HCT116 (cell line): ENCODE measurements around the gene ZNF789. TPM values are rescaled to one million over a fixed set of nuclear protein-coding genes. Genes with fewer than 3 reads are reported as not detected.

ENCODE experiments used
- ATAC-seq: fragments of 200-7000 bp; cut with Tn5 transposase; 2 replicates; pipeline ENCODE4 v1.9.1; 2020; ENCODE audit warnings: mild to moderate bottlenecking, moderate library complexity
- BruUV-seq: library from RNA; stranded (reverse); fragments of 400-500 nt; replicated peaks from 2 replicates; lab custom pipeline; 2021; lab: Mats Ljungman, UMichigan
- CTCF ChIA-PET: fragments of 300-600 bp; sonication (Branson Sonifier 250); formaldehyde crosslinking; loops from one replicate; lab custom pipeline; 2021; ENCODE audit warnings: antibody characterized with exemption; lab: Charles Lee
- POLR2A ChIA-PET: fragments of 300-600, 350-600 bp; sonication (Branson Sonifier 250); formaldehyde crosslinking; loops from one replicate; lab custom pipeline; 2021; ENCODE audit warnings: antibody characterized with exemption; lab: Charles Lee
- RAD21 ChIA-PET, 2 experiments: fragments of 300-600 bp; sonication (Branson Sonifier 250); formaldehyde crosslinking; loops; one replicate each; lab custom pipeline; 2023; ENCODE audit warnings: low total read pairs in 2 of 2; ENCODE audit not compliant: uncharacterized antibody in 2 of 2, unreplicated experiment in 2 of 2, low non-redundant PET in 1 of 2; lab: Charles Lee
- DNase-seq: peaks from one replicate; pipeline ENCODE4 v3.0.0-alpha.2; 2010; ENCODE audit warnings: low read depth, low spot score
- H2AFZ ChIP-seq: fragments of 200-600 bp; shearing (Covaris generic), sonication (generic); 2 replicates; pipeline ENCODE4 v1.6.1; 2017; ENCODE audit warnings: low read depth, mixed run types, mixed read lengths, antibody characterized with exemption, low read length; ENCODE audit not compliant: poor library complexity, severe bottlenecking
- H3K27ac ChIP-seq: 2 replicates; pipeline ENCODE4 v1.5.1; 2012; ENCODE audit warnings: low read depth, low read length
- H3K27me3 ChIP-seq: fragments of 200-600 bp; sonication (generic); 2 replicates; pipeline ENCODE4 v1.6.1; 2016; ENCODE audit warnings: mixed run types, low read length, mixed read lengths; ENCODE audit not compliant: insufficient read depth
- H3K36me3 ChIP-seq, 2 experiments: fragments of 200-500 bp in 1 of 2; fragments of 200-600 bp in 1 of 2; sonication (Bioruptor generic) in 1 of 2; sonication (generic) in 1 of 2; 2 replicates each; pipeline versions ENCODE4 v1.5.1 to v1.6.1; 2014 to 2016; ENCODE audit warnings: low read length in 2 of 2, inconsistent platforms in 1 of 2, mixed read lengths in 1 of 2, mixed run types in 1 of 2; ENCODE audit not compliant: insufficient read depth in 2 of 2, control insufficient read depth in 1 of 2
- H3K4me1 ChIP-seq, 2 experiments: fragments of 200-600 bp in 1 of 2; sonication (generic) in 1 of 2; 2 replicates each; pipeline versions ENCODE4 v1.5.1 to v1.6.1; 2012 to 2017; ENCODE audit warnings: low read length in 2 of 2, inconsistent platforms in 1 of 2, mild to moderate bottlenecking in 1 of 2, mixed read lengths in 1 of 2, mixed run types in 1 of 2, moderate library complexity in 1 of 2; ENCODE audit not compliant: insufficient read depth in 2 of 2, control insufficient read depth in 1 of 2
- H3K4me2 ChIP-seq: fragments of 200-600 bp; sonication (generic); 2 replicates; pipeline ENCODE4 v1.6.1; 2017; ENCODE audit warnings: mixed run types, low read length, mixed read lengths
- H3K4me3 ChIP-seq, 2 experiments: fragments of 200-600 bp in 1 of 2; sonication (generic) in 1 of 2; replicated peaks in 1 of 2; 2 replicates each; pipeline ENCODE4 v1.5.1; 2011 to 2016; ENCODE audit warnings: low read length in 2 of 2, control low read depth in 1 of 2, low read depth in 1 of 2, mild to moderate bottlenecking in 1 of 2, mixed read lengths in 1 of 2, mixed run types in 1 of 2
- H3K79me2 ChIP-seq: fragments of 200-600 bp; sonication (generic); 2 replicates; pipeline ENCODE4 v1.6.1; 2017; ENCODE audit warnings: mild to moderate bottlenecking, mixed run types, low read length, moderate library complexity, mixed read lengths; ENCODE audit not compliant: insufficient read depth
- H3K9ac ChIP-seq: fragments of 200-600 bp; sonication (generic); 2 replicates; pipeline ENCODE4 v1.6.1; 2016; ENCODE audit warnings: low read length, mixed read lengths
- H3K9me2 ChIP-seq: fragments of 200-600 bp; sonication (generic), shearing (Covaris generic); 2 replicates; pipeline ENCODE4 v1.6.1; 2017; ENCODE audit warnings: mixed run types, mild to moderate bottlenecking, moderate library complexity; ENCODE audit not compliant: insufficient read depth
- H3K9me3 ChIP-seq, 2 experiments: fragments of 200-500 bp in 1 of 2; fragments of 200-600 bp in 1 of 2; sonication (Bioruptor generic) in 1 of 2; sonication (generic) in 1 of 2; 2 replicates each; pipeline ENCODE4 v1.6.1; 2014 to 2017; ENCODE audit warnings: low read length in 2 of 2, mixed read lengths in 2 of 2, inconsistent platforms in 1 of 2, low read depth in 1 of 2, mild to moderate bottlenecking in 1 of 2, mixed run types in 1 of 2, moderate library complexity in 1 of 2; ENCODE audit not compliant: control insufficient read depth in 1 of 2, insufficient read depth in 1 of 2
- H4K20me1 ChIP-seq: fragments of 200-600 bp; sonication (generic), shearing (Covaris generic); 2 replicates; pipeline ENCODE4 v1.6.1; 2017; ENCODE audit warnings: mixed run types, mild to moderate bottlenecking, moderate library complexity; ENCODE audit not compliant: insufficient read depth
- CBX3 ChIP-seq: IDR thresholded peaks from 2 replicates; pipeline ENCODE4 v1.6.1; 2012; ENCODE audit warnings: low read depth
- ELF1 ChIP-seq: IDR thresholded peaks from 2 replicates; pipeline ENCODE4 v1.6.1; 2012; ENCODE audit warnings: low read depth, borderline replicate concordance
- EZH2 ChIP-seq: fragments of 200-600 bp; sonication (generic); IDR thresholded peaks from 2 replicates; pipeline ENCODE4 v1.6.1; 2017; ENCODE audit warnings: antibody characterized with exemption, mixed run types
- EZH2phosphoT487 ChIP-seq: fragments of 200-600 bp; IDR thresholded peaks from 2 replicates; pipeline ENCODE4 v1.6.1; 2018; ENCODE audit warnings: antibody characterized with exemption, borderline replicate concordance
- FOSL1 ChIP-seq: IDR thresholded peaks from 2 replicates; pipeline ENCODE4 v1.6.1; 2012; ENCODE audit warnings: low read depth
- POLR2A ChIP-seq: IDR thresholded peaks from 2 replicates; pipeline ENCODE4 v1.7.0; 2011; ENCODE audit warnings: borderline replicate concordance; ENCODE audit not compliant: insufficient read depth, insufficient read length; ENCODE audit errors: extremely low read depth
- SIN3A ChIP-seq: IDR thresholded peaks from 2 replicates; pipeline ENCODE4 v1.6.1; 2012; ENCODE audit warnings: low read depth
- SRF ChIP-seq: IDR thresholded peaks from 2 replicates; pipeline ENCODE4 v1.6.1; 2012; ENCODE audit warnings: low read depth
- TCF7L2 ChIP-seq: IDR thresholded peaks from 2 replicates; pipeline ENCODE4 v1.7.0; 2011; ENCODE audit warnings: borderline replicate concordance, inconsistent platforms; ENCODE audit not compliant: insufficient read depth, insufficient read length; ENCODE audit errors: extremely low read depth
- YY1 ChIP-seq: IDR thresholded peaks from 2 replicates; pipeline ENCODE4 v1.6.1; 2011; ENCODE audit warnings: low read length, low read depth, moderate library complexity, mild to moderate bottlenecking; ENCODE audit not compliant: insufficient replicate concordance; ENCODE audit errors: extremely low read depth
- ZFX ChIP-seq: fragments of 450-650 bp; IDR thresholded peaks from 2 replicates; pipeline ENCODE4 v1.6.1; 2017
- intact Hi-C: fragments of 100-400 bp; cut with micrococcal nuclease; formaldehyde crosslinking; loops from 2 replicates; pipeline ENCODE4 v1.10.0; 2022
- total RNA-seq: library from RNA; stranded (reverse); gene quantifications from one replicate; pipeline ENCODE4 v1.2.1, GENCODE V29; 2021; ENCODE audit not compliant: unreplicated experiment
- TF ChIP-seq, protein P1 (sequence below): IDR thresholded peaks from 2 replicates; pipeline ENCODE4 v1.6.1; 2012
- TF ChIP-seq, protein P2 (sequence below): IDR thresholded peaks from 2 replicates; pipeline ENCODE4 v1.6.1; 2012

The ZNF789 gene
- total RNA-seq, 1 experiment from 2014 or later, result 8.2 TPM

DNA sequence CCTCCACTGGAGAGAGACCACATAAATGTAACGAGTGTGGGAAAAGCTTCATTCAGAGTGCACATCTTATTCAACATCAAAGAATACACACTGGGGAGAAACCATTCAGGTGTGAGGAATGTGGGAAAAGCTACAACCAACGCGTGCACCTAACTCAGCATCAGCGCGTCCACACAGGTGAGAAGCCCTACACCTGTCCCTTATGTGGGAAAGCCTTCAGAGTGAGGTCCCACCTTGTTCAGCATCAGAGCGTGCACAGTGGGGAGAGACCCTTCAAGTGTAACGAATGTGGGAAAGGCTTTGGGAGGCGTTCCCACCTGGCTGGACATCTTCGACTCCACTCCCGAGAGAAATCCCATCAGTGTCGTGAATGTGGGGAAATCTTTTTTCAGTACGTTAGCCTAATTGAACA lies 58.7 kb downstream of the ZNF789 start:
- Histone ChIP-seq H3K9me3 (peaks cover 19 to 29% of the 10 kb centered on the region in 2 experiments; a peak in 3 of 4 replicates), H3K79me2 (no peaks in the 10 kb centered on the region; the same call in 1 of the 2 replicates), H3K4me1 (no peaks in the 10 kb centered on the region), H2AFZ (no peak overlapping the region), H3K9ac (no peak overlapping the region), H3K4me2 (no peak overlapping the region), H3K36me3 (peaks cover 13 to 40% of the 10 kb centered on the region in 2 experiments), H3K4me3 (no peak overlapping the region), H3K27me3 (no peaks in the 10 kb centered on the region), H3K27ac (no peak overlapping the region), H3K9me2 (no peaks in the 10 kb centered on the region), H4K20me1 (no peaks in the 10 kb centered on the region)
- ChIA-PET CTCF (no interaction called here), POLR2A (no interaction called here), RAD21 (no interaction called here)
- intact Hi-C loops, result no loop called here
- no peak for TF ChIP-seq EZH2
- TF ChIP-seq CBX3, result peak; percentile 92
- TF ChIP-seq SIN3A, result no peak
- no TSS peak for BruUV-seq
- ATAC-seq, result no peak
- no peak for DNase-seq

DNA sequence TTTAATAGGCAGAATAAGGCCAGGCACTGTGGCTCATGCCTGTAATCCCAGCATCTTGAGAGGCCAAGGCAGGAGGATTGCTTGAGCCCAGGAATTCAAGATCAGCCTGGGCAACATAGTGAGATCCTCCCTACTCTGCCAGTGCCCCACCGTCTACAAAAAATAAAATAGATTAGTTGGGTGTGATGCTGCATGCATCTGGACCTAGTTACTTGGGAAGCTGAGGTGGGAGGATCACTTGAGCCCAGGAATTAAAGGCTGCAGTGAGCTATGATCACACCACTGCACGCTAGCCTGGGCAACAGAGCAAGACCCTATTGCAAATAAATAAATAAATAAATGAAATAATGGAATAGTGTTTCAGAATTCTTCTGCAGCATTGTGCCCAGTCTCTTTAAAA lies 63.0 kb downstream of the ZNF789 start:
- intact Hi-C loops, result no loop called here
- Histone ChIP-seq H3K9me3 (peaks cover 20 to 25% of the 10 kb centered on the region in 2 experiments; a peak in 3 of 4 replicates), H2AFZ (no peak overlapping the region), H3K9me2 (no peaks in the 10 kb centered on the region), H3K36me3 (peaks cover 5 to 22% of the 10 kb centered on the region in 2 experiments), H3K4me2 (no peak overlapping the region), H3K27ac (no peak overlapping the region), H3K27me3 (no peaks in the 10 kb centered on the region), H3K4me3 (no peak overlapping the region), H4K20me1 (no peaks in the 10 kb centered on the region), H3K4me1 (no peaks in the 10 kb centered on the region), H3K79me2 (no peaks in the 10 kb centered on the region), H3K9ac (no peak overlapping the region)
- RAD21 ChIA-PET, result no interaction called here
- no TSS peak for BruUV-seq
- ATAC-seq, result no peak
- CTCF ChIA-PET, result no interaction called here
- no peak for DNase-seq
- no peak for TF ChIP-seq EZH2
- TF ChIP-seq SRF, result no peak
- no peak for TF ChIP-seq YY1
- TF ChIP-seq, protein P1, sequence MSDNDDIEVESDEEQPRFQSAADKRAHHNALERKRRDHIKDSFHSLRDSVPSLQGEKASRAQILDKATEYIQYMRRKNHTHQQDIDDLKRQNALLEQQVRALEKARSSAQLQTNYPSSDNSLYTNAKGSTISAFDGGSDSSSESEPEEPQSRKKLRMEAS, result no peak
- TF ChIP-seq ZFX, result no peak
- TF ChIP-seq FOSL1, result no peak
- TF ChIP-seq POLR2A, result no peak
- no peak for TF ChIP-seq SIN3A
- no peak for TF ChIP-seq ELF1
- no peak for TF ChIP-seq TCF7L2
- TF ChIP-seq, protein P2, sequence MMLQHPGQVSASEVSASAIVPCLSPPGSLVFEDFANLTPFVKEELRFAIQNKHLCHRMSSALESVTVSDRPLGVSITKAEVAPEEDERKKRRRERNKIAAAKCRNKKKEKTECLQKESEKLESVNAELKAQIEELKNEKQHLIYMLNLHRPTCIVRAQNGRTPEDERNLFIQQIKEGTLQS, result no peak
- TF ChIP-seq EZH2phosphoT487, result no peak
- POLR2A ChIA-PET, result no interaction called here

Other genes starting within 250 kb of the ZNF789 start
- 0.57 TPM for gene MYH16, start 200.1 kb upstream of the ZNF789 start, total RNA-seq
- gene ARPC1A, start 147.0 kb upstream of the ZNF789 start, total RNA-seq, result 250 TPM
- 192 TPM for gene ARPC1B, start 98.2 kb upstream of the ZNF789 start, total RNA-seq
- gene PDAP1, start 64.3 kb upstream of the ZNF789 start, total RNA-seq, result 200 TPM
- gene BUD31, start 63.9 kb upstream of the ZNF789 start, total RNA-seq, result 154 TPM
- 9.2 TPM for gene PTCD1, start 34.1 kb upstream of the ZNF789 start, total RNA-seq
- gene CPSF4, start 33.9 kb upstream of the ZNF789 start, total RNA-seq, result 67.0 TPM
- gene ATP5MF, start 6.7 kb upstream of the ZNF789 start, total RNA-seq, result 351 TPM
- gene ZNF394, start 27.4 kb downstream of the ZNF789 start, total RNA-seq, result 22.1 TPM
- 10.2 TPM for gene ZKSCAN5, start 31.8 kb downstream of the ZNF789 start, total RNA-seq
- gene FAM200A, start 79.2 kb downstream of the ZNF789 start, total RNA-seq, result 4.7 TPM
- gene ZNF655, start 85.8 kb downstream of the ZNF789 start, total RNA-seq, result 45.0 TPM
- gene TMEM225B, start 125.4 kb downstream of the ZNF789 start, total RNA-seq, result 3.1 TPM
- 14.0 TPM for gene ZSCAN25, start 144.1 kb downstream of the ZNF789 start, total RNA-seq
- gene CYP3A5, start 207.1 kb downstream of the ZNF789 start, total RNA-seq, result 1.5 TPM